ENCODE results near the gene UTS2R.

UTS2R gene

DNA sequence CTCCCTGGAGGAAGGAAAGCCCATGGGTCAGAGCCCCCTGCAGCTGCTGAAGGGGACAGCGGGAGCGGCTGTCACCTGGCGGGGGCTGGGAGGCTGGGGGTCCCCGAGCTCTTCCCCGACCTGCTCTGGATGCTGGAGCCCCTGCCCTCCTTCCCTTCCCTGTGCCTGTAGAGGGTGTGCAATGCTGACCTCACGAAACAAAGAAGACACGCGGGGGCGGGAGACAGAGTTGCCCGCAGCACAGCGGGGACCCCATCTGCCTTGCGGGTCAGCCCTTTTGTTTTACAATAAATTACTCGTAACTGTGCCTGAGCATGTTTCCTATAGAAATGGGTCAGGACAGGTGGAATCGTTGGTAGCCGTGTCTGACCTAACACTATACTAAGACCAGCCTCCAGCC, 44.3 kb upstream of the UTS2R start:
- ATAC-seq (ENCODE audit: insufficient read depth, low read depth): no peak
- H3K27ac ChIP-seq (ENCODE audit: low read length): no peak overlapping the region
- TF ChIP-seq, protein P1, sequence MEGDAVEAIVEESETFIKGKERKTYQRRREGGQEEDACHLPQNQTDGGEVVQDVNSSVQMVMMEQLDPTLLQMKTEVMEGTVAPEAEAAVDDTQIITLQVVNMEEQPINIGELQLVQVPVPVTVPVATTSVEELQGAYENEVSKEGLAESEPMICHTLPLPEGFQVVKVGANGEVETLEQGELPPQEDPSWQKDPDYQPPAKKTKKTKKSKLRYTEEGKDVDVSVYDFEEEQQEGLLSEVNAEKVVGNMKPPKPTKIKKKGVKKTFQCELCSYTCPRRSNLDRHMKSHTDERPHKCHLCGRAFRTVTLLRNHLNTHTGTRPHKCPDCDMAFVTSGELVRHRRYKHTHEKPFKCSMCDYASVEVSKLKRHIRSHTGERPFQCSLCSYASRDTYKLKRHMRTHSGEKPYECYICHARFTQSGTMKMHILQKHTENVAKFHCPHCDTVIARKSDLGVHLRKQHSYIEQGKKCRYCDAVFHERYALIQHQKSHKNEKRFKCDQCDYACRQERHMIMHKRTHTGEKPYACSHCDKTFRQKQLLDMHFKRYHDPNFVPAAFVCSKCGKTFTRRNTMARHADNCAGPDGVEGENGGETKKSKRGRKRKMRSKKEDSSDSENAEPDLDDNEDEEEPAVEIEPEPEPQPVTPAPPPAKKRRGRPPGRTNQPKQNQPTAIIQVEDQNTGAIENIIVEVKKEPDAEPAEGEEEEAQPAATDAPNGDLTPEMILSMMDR (IDR thresholded peaks at IDR 0.05; ENCODE audit: borderline replicate concordance, extremely low read depth, low read length, poor library complexity, severe bottlenecking): no peak
- TF ChIP-seq EZH2 (IDR thresholded peaks at IDR 0.05; ENCODE audit: borderline replicate concordance, low read depth, low read length, severe bottlenecking): no peak
- no peaks in the 10 kb centered on the region for H3K4me1 ChIP-seq (ENCODE audit: insufficient read depth, low read length)
- no peak overlapping the region for H2AFZ ChIP-seq (ENCODE audit: low read depth, low read length)
- no peaks in the 10 kb centered on the region for H4K20me1 ChIP-seq (ENCODE audit: insufficient read depth, low read length)
- no peaks in the 10 kb centered on the region for H3K36me3 ChIP-seq (ENCODE audit: insufficient read depth, low read length)
- H3K79me2 ChIP-seq (ENCODE audit: insufficient read depth, low read length): no peaks in the 10 kb centered on the region
- H3K4me3 ChIP-seq (ENCODE audit: low read depth in 1 of 2, low read length in 2 of 2): no peak overlapping the region
- no peak for DNase-seq
- no peak overlapping the region for H3K4me2 ChIP-seq (ENCODE audit: insufficient read depth, low read length)
- H3K9ac ChIP-seq (ENCODE audit: low read depth, low read length): no peak overlapping the region
- no peaks in the 10 kb centered on the region for H3K27me3 ChIP-seq (ENCODE audit: insufficient read depth, low read length, poor library complexity)
- H3K9me3 ChIP-seq (ENCODE audit: insufficient read depth, low read length, severe bottlenecking): no peaks in the 10 kb centered on the region

- Histone ChIP-seq H3K4me2 (ENCODE audit: insufficient read depth, low read length) (no peak overlapping the region), H3K79me2 (ENCODE audit: insufficient read depth, low read length) (no peaks in the 10 kb centered on the region), H2AFZ (ENCODE audit: low read depth, low read length) (no peak overlapping the region), H3K36me3 (ENCODE audit: insufficient read depth, low read length) (no peaks in the 10 kb centered on the region), H4K20me1 (ENCODE audit: insufficient read depth, low read length) (no peaks in the 10 kb centered on the region), H3K9ac (ENCODE audit: low read depth, low read length) (no peak overlapping the region), H3K4me3 (ENCODE audit: low read depth in 1 of 2, low read length in 2 of 2) (no peak overlapping the region), H3K27me3 (ENCODE audit: insufficient read depth, low read length, poor library complexity) (no peaks in the 10 kb centered on the region), H3K4me1 (ENCODE audit: insufficient read depth, low read length) (no peaks in the 10 kb centered on the region), H3K27ac (ENCODE audit: low read length) (no peak overlapping the region), H3K9me3 (ENCODE audit: insufficient read depth, low read length, severe bottlenecking) (no peaks in the 10 kb centered on the region)
- ATAC-seq (ENCODE audit: insufficient read depth, low read depth) (no peak), DNase-seq (no peak)
- TF ChIP-seq EZH2 (IDR thresholded peaks at IDR 0.05; ENCODE audit: borderline replicate concordance, low read depth, low read length, severe bottlenecking): no peak
- TF ChIP-seq, protein P1 (IDR thresholded peaks at IDR 0.05; ENCODE audit: borderline replicate concordance, extremely low read depth, low read length, poor library complexity, severe bottlenecking): no peak
Measured at GRCh38 chr17:82327757-82328140, 43.8 kb upstream of the UTS2R start.

DNA sequence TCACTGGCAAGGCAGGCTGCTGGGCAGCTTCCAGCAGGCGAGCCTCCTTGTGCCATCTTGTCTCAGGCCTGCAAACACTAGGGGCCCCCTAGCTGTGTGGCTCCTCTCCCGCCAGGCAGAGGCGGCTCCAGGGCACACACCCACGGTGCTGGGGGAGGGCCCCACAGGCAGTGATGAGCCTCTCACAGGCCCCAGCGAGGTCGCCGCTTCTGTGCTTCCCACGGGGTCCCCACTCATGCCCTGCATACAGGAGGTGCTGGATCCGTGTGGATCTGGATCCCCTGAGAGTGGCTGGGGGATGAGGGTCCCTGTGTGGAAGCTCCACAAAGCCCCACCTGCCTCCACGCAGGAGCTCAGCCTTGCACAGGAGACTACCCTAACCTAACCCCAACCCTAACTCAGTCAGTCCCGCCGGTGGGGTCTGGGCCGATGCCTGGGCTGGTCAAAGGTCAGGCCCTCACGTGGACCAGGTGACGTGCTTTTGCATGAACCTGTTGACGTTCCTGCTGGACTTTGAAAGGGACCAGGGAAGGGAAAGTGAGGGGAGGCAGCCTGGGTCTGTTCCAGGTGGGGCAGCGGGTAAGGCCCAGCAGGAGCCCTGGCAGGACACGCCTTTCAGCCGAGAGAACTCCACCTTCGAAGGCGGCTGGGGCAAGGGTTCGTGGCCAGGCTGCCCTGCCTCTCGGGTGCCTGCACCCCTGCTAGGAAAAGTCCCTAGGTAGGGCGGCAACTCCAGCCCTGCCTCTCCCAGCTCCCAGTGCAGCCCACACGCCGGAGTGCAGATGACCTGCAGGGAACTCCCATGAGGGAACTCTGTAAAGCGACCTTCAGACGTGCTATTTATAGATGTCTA, 43.2 kb upstream of the UTS2R start:
- H3K4me1 ChIP-seq (ENCODE audit: insufficient read depth, low read length): no peaks in the 10 kb centered on the region
- H3K4me3 ChIP-seq (ENCODE audit: low read depth in 1 of 2, low read length in 2 of 2): no peak overlapping the region
- 0 out of 3 replicates have a peak, but pooled peaks have one; percentile 25 for ATAC-seq (ENCODE audit: insufficient read depth, low read depth)
- no peaks in the 10 kb centered on the region for H3K9me3 ChIP-seq (ENCODE audit: insufficient read depth, low read length, severe bottlenecking)
- no peaks in the 10 kb centered on the region for H3K36me3 ChIP-seq (ENCODE audit: insufficient read depth, low read length)
- DNase-seq: no peak
- no peak overlapping the region for H3K4me2 ChIP-seq (ENCODE audit: insufficient read depth, low read length)
- H3K9ac ChIP-seq (ENCODE audit: low read depth, low read length): no peak overlapping the region
- H3K79me2 ChIP-seq (ENCODE audit: insufficient read depth, low read length): no peaks in the 10 kb centered on the region
- no peaks in the 10 kb centered on the region for H4K20me1 ChIP-seq (ENCODE audit: insufficient read depth, low read length)
- no peak overlapping the region for H2AFZ ChIP-seq (ENCODE audit: low read depth, low read length)
- no peaks in the 10 kb centered on the region for H3K27me3 ChIP-seq (ENCODE audit: insufficient read depth, low read length, poor library complexity)
- H3K27ac ChIP-seq (ENCODE audit: low read length): no peak overlapping the region
- TF ChIP-seq, protein P1 (IDR thresholded peaks at IDR 0.05; ENCODE audit: borderline replicate concordance, extremely low read depth, low read length, poor library complexity, severe bottlenecking): no peak
- TF ChIP-seq EZH2 (IDR thresholded peaks at IDR 0.05; ENCODE audit: borderline replicate concordance, low read depth, low read length, severe bottlenecking): no peak

All from DND-41 (cell line).